Lower lobe of right lung (tissue), 2 donors: ENCODE data around the gene IFITM10. TPM values are rescaled to one million over a fixed set of nuclear protein-coding genes. Genes with fewer than 3 reads are reported as not detected.
A peak's percentile ranks its signal among the peaks of the same experiment; 100 is the strongest.
"Not testable (repeated sequence)": the region's sequence is repeated elsewhere in the genome, so short reads cannot be mapped to it uniquely, and the experiment has no call there.

Experiments used
- ATAC-seq, 2 donors: fragments of 200-7000 bp; cut with Tn5 transposase; one replicate each; pipeline ENCODE4 v1.9.1; 2020 to 2022; ENCODE audit warnings: mild to moderate bottlenecking in 2 of 2, moderate library complexity in 2 of 2
- DNase-seq: peaks from one replicate; pipeline ENCODE4 v3.0.0-alpha.2; 2020
- H3K27ac ChIP-seq: fragments of 200-600 bp; one replicate; pipeline ENCODE4 v1.8.0; 2022
- H3K27me3 ChIP-seq: fragments of 200-600 bp; one replicate; pipeline ENCODE4 v1.8.0; 2022; ENCODE audit warnings: low read depth
- H3K36me3 ChIP-seq: fragments of 200-600 bp; one replicate; pipeline ENCODE4 v1.8.0; 2022; ENCODE audit warnings: mild to moderate bottlenecking
- H3K4me1 ChIP-seq: fragments of 200-600 bp; one replicate; pipeline ENCODE4 v1.8.0; 2022
- H3K4me3 ChIP-seq: fragments of 200-600 bp; one replicate; pipeline ENCODE4 v1.8.0; 2022; ENCODE audit warnings: mild to moderate bottlenecking
- H3K9me3 ChIP-seq: fragments of 200-600 bp; one replicate; pipeline ENCODE4 v1.8.0; 2022
- intact Hi-C: fragments of 100-400 bp; cut with DNase I; formaldehyde crosslinking; loops from one replicate; pipeline ENCODE4 v1.11.0; 2022
- total RNA-seq: library from RNA; stranded (reverse); fragmentation: NEBNext Ultra II Directional; extraction: Animal tissue kit (Norgen Biotek cat#: 25700); gene quantifications from one replicate; pipeline ENCODE4 v1.2.1, GENCODE V29; 2021
- TF ChIP-seq, protein P1 (sequence below): fragments of 200-600 bp; IDR thresholded peaks from one replicate; pipeline ENCODE4 v1.8.0; 2022; ENCODE audit warnings: antibody characterized with exemption, mild to moderate bottlenecking
- donor health status: DM: no; HTN: yes; CAD: no; lungs with severe emphysema.

IFITM10 gene
- total RNA-seq, 1 donor from 2014 or later, result 9.2 TPM

GRCh38 chr11:1691878-1692707, 58.3 kb downstream of the IFITM10 start:
- no peaks in the 10 kb centered on the region for H3K36me3 ChIP-seq
- TF ChIP-seq, protein P1, sequence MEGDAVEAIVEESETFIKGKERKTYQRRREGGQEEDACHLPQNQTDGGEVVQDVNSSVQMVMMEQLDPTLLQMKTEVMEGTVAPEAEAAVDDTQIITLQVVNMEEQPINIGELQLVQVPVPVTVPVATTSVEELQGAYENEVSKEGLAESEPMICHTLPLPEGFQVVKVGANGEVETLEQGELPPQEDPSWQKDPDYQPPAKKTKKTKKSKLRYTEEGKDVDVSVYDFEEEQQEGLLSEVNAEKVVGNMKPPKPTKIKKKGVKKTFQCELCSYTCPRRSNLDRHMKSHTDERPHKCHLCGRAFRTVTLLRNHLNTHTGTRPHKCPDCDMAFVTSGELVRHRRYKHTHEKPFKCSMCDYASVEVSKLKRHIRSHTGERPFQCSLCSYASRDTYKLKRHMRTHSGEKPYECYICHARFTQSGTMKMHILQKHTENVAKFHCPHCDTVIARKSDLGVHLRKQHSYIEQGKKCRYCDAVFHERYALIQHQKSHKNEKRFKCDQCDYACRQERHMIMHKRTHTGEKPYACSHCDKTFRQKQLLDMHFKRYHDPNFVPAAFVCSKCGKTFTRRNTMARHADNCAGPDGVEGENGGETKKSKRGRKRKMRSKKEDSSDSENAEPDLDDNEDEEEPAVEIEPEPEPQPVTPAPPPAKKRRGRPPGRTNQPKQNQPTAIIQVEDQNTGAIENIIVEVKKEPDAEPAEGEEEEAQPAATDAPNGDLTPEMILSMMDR, result no peak
- H3K4me1 ChIP-seq, result peaks cover 15% of the 10 kb centered on the region
- H3K27me3 ChIP-seq, result peaks cover 15% of the 10 kb centered on the region
- DNase-seq (peak; percentile 14), ATAC-seq (no peak)
- intact Hi-C loops, result no loop called here
- no peak overlapping the region for H3K27ac ChIP-seq
- H3K9me3 ChIP-seq, result no peaks in the 10 kb centered on the region
- H3K4me3 ChIP-seq, result no peak overlapping the region

DNA sequence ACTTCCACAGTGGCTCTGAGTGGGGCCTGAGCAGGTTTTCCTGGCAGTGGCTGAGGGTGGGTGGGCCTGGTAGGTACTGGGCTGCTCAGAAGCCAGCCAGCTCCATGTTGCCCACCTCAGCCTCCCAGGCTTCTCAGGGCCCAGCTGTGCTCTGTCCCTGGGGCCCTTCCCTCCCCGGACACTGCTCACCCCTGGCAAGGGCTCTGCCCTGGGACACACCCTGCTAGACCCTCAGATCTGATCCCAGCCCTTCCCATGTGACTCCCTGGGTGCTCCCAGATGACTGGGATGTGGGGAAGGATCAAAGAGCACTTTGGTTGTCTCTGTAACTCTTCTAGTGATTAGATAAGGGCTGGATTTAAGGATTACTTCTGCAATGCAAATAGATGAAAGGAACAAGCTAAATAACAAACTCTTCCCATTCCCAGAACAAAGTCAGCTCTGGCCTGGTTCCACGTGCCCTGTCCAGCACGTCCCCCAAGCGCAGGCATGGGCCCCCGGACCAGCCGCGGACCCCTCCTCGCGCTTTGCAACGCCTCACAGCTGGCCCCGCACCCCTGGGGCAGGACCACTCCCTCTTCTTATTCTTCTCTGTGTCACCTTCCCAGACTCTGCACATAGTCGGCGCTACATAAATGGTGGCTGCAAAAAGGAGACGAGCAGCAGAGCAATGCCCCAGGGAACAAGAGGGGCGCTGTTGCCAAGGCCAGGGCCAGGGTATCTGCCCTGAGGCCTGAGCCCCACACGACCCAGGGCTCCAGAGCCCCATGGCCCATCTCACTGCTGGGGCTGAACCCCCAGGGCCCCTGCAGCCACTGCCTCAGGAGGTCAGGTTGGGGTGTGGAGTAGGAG, 59.1 kb downstream of the IFITM10 start:
- no peak for ATAC-seq
- Histone ChIP-seq H3K4me3 (no peak overlapping the region), H3K9me3 (no peaks in the 10 kb centered on the region), H3K36me3 (no peaks in the 10 kb centered on the region), H3K4me1 (peaks cover 15% of the 10 kb centered on the region), H3K27ac (no peak overlapping the region), H3K27me3 (peaks cover 10% of the 10 kb centered on the region)
- DNase-seq, result peak; percentile 41
- TF ChIP-seq, protein P1, result no peak
- intact Hi-C loops, result no loop called here

GRCh38 chr11:1690167-1691025, 60.0 kb downstream of the IFITM10 start:
- TF ChIP-seq, protein P1, result no peak
- Histone ChIP-seq H3K27me3 (peaks cover 10% of the 10 kb centered on the region), H3K27ac (no peak overlapping the region), H3K36me3 (no peaks in the 10 kb centered on the region), H3K4me1 (peaks cover 15% of the 10 kb centered on the region), H3K9me3 (no peaks in the 10 kb centered on the region), H3K4me3 (no peak overlapping the region)
- no peak for ATAC-seq
- DNase-seq, result no peak
- intact Hi-C loops, result no loop called here

DNA sequence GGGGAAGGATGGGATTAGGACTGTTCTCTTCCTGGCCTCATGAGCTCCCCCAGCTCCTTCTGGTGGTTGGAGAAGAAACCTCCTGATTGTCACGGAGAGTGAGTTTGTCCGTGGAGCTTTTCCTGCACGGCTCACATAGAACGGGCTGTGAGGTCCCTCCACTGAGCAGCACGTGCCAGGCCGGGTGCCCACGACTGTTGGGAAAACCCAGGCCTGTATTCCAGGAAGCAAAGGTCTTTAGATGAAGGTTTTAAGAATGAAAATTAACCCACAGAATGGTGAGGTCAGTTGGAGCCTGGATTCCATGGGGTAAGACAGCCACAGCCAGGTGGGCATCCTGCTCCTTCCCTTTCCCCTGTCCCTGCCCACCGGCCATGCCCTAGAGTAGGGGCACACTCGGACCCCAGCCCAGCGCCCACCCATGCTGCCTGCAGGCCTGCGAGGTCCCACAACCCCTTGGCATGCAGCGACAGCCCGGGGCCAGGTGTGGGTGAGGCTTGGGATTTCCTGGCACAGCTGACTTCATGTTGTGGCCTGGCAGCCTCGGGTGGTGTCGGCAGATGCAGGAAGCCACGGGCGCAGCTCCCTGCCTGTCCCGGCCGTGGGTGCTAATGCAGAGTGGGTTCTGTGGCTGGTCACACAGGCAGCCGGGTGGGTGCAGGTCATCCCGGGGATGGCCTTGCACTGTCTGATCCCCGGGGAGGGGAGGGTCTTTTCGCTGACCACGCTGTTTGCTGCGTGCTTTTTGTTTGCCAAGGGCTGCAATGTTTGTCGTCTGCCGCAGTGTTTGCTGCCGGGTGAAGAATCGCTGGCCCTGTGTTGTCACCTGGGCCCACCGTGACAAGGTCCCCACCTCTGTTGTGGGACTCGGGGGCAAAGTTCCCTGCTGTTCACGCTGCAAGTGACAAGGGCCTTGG, 60.9 kb downstream of the IFITM10 start:
- intact Hi-C loops, ATAC-seq, H3K36me3 ChIP-seq, H3K27ac ChIP-seq, H3K4me3 ChIP-seq, DNase-seq, H3K9me3 ChIP-seq: not testable (repeated sequence)
- Histone ChIP-seq H3K27me3 (peaks cover 10% of the 10 kb centered on the region), H3K4me1 (peaks cover 15% of the 10 kb centered on the region)

DNA sequence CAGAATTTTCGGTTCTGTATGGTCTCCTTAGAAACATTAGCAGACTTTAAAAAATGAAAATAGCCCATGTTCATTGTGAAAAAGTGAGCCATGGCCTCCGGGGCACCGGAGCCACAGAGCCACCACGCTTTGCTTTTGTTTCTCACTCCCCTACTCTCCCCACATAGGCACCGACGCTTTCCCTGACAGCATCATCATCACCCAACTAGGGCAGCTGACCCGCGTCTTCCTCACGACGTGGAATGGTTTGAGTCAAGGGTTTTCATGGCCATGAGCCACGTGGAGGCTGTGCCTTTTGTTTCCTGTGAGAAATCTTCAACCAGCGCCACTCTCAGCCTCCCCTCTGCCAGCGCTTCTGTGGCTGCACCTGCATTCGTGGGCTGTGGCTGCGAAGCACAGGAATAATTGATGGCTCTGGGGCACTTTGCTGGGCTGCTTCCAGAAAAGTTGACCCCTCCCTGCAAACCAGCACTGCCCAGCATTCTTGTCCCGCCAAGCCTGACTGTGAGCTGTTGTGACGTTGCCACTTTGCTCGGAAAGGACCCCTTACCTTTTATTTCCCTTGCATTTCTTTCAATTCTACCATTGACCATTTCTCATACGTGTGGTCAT, 62.0 kb downstream of the IFITM10 start:
- H3K4me1 ChIP-seq, ATAC-seq, DNase-seq, H3K36me3 ChIP-seq, intact Hi-C loops, H3K9me3 ChIP-seq, H3K4me3 ChIP-seq, H3K27ac ChIP-seq: not testable (repeated sequence)
- H3K27me3 ChIP-seq, result peaks cover 10% of the 10 kb centered on the region

GRCh38 chr11:1686220-1686619, 64.2 kb downstream of the IFITM10 start:
- H3K4me3 ChIP-seq, H3K9me3 ChIP-seq, H3K27me3 ChIP-seq, H3K4me1 ChIP-seq, H3K36me3 ChIP-seq, H3K27ac ChIP-seq, ATAC-seq, intact Hi-C loops: not testable (repeated sequence)
- DNase-seq, result peak; percentile 35

DNA sequence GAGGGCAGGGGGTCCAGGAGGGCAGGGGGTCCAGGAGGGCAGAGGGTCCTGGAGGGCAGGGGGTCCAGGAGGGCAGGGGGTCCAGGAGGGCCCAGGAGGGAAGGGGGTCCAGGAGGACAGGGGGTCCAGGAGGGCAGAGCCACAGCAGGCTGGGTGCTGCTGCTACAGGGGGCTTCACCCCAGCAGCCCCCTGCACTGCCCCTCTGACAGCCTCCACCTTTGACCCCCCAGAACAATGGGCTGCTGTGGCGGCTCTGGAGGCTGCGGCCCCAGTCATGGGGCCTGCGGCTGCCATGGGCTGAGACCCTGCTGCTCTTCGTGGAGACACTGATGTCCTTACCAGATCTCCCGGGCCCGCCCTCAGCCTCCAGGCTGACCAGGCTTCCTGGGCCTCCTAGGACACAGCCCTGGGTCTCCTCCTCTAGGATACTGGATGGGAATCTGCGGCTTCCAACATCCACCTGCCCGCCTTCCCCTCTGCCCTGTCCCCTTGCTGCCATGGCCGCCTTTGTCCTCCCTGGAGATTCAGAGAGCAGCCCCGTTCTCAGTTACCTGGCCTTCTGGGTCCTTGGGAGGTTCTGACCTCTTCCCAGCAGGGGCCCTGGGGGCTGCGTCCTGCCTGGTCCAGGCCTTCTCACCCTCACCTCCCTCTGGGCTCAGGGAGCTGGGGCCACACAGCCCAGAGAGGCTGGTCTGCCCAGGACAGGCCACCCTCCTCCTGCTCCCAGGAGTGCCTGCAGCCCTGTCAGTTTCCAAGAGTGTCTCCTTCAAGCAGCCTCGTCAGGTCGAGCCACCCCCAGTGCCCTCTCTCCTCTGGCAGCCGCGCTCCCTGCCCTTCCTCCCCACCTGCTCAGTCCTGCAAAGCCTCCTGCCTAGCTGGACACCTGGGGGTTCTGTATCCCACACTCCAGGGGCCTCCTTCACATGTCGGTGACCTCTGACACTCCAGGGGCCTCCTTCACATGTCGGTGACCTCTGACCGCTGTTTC, 65.2 kb downstream of the IFITM10 start:
- H3K27me3 ChIP-seq, result peaks cover 14% of the 10 kb centered on the region
- intact Hi-C loops, H3K9me3 ChIP-seq, H3K27ac ChIP-seq, H3K36me3 ChIP-seq, H3K4me3 ChIP-seq, H3K4me1 ChIP-seq: not testable (repeated sequence)
- DNase-seq (peak; percentile 36), ATAC-seq (peak; percentile 40 to 48)
